Measurements from ENCODE around the gene SNX21.
A peak's percentile ranks its signal among the peaks of the same experiment; 100 is the strongest.
"Not testable (repeated sequence)": the region's sequence is repeated elsewhere in the genome, so short reads cannot be mapped to it uniquely, and the experiment has no call there.

SNX21 gene

DNA sequence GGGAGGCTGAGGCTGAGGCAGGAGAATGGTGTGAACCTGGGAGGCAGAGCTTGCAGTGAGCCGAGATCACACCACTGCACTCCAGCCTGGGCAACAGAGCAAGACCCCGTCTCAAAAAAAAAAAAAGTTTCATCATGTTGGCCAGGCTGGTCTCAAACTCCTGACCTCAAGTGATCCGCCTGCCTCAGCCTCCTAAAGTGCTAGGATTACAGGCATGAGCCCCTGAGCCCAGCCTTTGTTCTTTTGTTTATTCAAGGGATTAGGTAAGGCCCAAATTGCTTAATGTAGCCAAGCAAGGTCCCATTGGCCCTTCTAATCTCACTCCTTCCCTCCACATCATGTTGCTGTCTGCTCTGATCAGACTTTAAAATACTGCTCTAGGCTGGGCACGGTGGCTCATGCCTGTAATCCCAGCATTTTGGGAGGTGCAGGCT, 3.9 kb upstream of the SNX21 start:
- not testable (repeated sequence) for ATAC-seq (replicated peaks); DNase-seq; H3K36me3 Mint-ChIP-seq (ENCODE audit: insufficient read depth); H3K4me3 Mint-ChIP-seq; H3K27ac Mint-ChIP-seq; H3K9me3 Mint-ChIP-seq
- peaks cover 9 to 11% of the 10 kb centered on the region in 2 donors for H3K4me1 Mint-ChIP-seq (ENCODE audit: low read depth in 2 of 2)
- H3K27me3 Mint-ChIP-seq = peaks cover 9 to 11% of the 10 kb centered on the region in 2 donors

- Mint-ChIP-seq H3K4me1 (ENCODE audit: low read depth in 2 of 2) (peaks cover 9 to 11% of the 10 kb centered on the region in 2 donors), H3K4me3 (peak overlapping the region; percentile 75 to 82), H3K27me3 (peaks cover 6% of the 10 kb centered on the region in 2 donors), H3K27ac (peak overlapping the region in 1 of 2 donors; percentile 87), H3K9me3 (no peaks in the 10 kb centered on the region), H3K36me3 (ENCODE audit: insufficient read depth) (no peaks in the 10 kb centered on the region)
- DNase-seq = no peak
- ATAC-seq (replicated peaks) = no peak
These were observed 980 bp upstream of the SNX21 start for GRCh38 chr20:45832619-45833018.

DNA sequence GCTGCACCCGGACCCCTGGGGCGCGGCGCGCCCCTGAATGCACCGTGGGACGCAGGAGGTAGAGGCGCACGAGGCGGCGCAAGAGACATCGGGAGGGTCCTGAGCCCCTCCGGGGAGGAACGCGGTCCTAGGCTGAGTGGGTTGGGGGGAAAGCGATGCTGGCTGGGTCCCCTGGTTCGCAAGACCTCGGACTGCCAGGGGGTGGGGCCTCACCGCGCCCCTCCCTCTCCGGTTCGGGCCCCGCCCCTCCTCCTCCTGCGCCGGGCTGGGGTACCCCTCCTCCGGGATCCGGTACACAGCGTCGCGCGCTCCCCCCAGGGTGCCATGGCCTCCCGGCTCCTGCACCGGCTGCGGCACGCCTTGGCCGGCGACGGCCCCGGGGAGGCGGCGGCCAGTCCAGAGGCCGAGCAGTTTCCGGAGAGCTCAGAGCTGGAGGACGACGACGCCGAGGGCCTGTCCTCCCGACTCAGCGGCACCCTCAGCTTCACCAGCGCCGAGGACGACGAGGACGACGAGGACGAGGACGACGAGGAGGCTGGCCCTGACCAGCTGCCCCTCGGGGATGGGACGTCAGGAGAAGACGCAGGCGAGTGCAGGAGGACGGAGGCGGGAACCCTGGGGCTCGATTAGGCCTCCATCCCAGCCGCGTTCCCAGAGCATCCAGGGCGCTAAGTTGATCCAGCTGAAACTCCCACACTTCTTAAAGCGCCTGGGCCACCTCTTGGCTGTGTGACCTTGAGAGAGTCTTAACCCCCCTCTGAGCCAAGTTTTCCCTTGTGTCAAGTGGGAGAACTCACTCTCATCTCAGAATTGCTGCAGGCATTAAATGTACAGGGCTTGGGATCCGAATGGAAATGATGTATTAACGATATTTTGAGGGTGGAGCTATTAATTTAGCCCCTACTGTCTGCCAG, 541 bp downstream of the SNX21 start:
- H3K27ac Mint-ChIP-seq = no peak overlapping the region

GRCh38 chr20:45834797-45835161, 1.2 kb downstream of the SNX21 start:
- DNase-seq (no peak), ATAC-seq (replicated peaks) (no peak)
- H3K9me3 Mint-ChIP-seq = no peaks in the 10 kb centered on the region
- peaks cover 6% of the 10 kb centered on the region in 2 donors for H3K27me3 Mint-ChIP-seq
- peak overlapping the region; percentile 75 to 82 for H3K4me3 Mint-ChIP-seq
- H3K36me3 Mint-ChIP-seq (ENCODE audit: insufficient read depth) = no peaks in the 10 kb centered on the region
- H3K4me1 Mint-ChIP-seq (ENCODE audit: low read depth in 2 of 2) = peaks cover 9 to 11% of the 10 kb centered on the region in 2 donors
- no peak overlapping the region for H3K27ac Mint-ChIP-seq

More for the DNA sequence above, 541 bp downstream of the SNX21 start:
- DNase-seq (peak in 1 of 3 experiments; percentile 18), ATAC-seq (replicated peaks) (peak; percentile 67)
- peaks cover 9 to 11% of the 10 kb centered on the region in 2 donors for H3K4me1 Mint-ChIP-seq (ENCODE audit: low read depth in 2 of 2)
- H3K4me3 Mint-ChIP-seq = peak overlapping the region; percentile 75 to 82
- H3K27me3 Mint-ChIP-seq = peaks cover 6% of the 10 kb centered on the region in 2 donors
- H3K36me3 Mint-ChIP-seq (ENCODE audit: insufficient read depth) = no peaks in the 10 kb centered on the region
- H3K9me3 Mint-ChIP-seq = no peaks in the 10 kb centered on the region

- H3K9me3 Mint-ChIP-seq = no peaks in the 10 kb centered on the region
- H3K36me3 Mint-ChIP-seq (ENCODE audit: insufficient read depth) = no peaks in the 10 kb centered on the region
- peak overlapping the region in 1 of 2 donors; percentile 75 for H3K4me3 Mint-ChIP-seq
- peak overlapping the region in 1 of 2 donors; percentile 16 for H3K27ac Mint-ChIP-seq
- DNase-seq = no peak
- peaks cover 9 to 11% of the 10 kb centered on the region in 2 donors for H3K4me1 Mint-ChIP-seq (ENCODE audit: low read depth in 2 of 2)
- no peak for ATAC-seq (replicated peaks)
- peaks cover 3 to 5% of the 10 kb centered on the region in 2 donors for H3K27me3 Mint-ChIP-seq
These were observed 1.7 kb downstream of the SNX21 start for GRCh38 chr20:45835329-45835765.

GRCh38 chr20:45835825-45836224, 2.2 kb downstream of the SNX21 start:
- Mint-ChIP-seq H3K9me3 (no peaks in the 10 kb centered on the region), H3K4me1 (ENCODE audit: low read depth in 2 of 2) (peaks cover 9 to 11% of the 10 kb centered on the region in 2 donors), H3K27me3 (no peaks in the 10 kb centered on the region), H3K36me3 (ENCODE audit: insufficient read depth) (no peaks in the 10 kb centered on the region), H3K27ac (peak overlapping the region; percentile 16 to 68), H3K4me3 (peak overlapping the region in 1 of 2 donors; percentile 15)
- ATAC-seq (replicated peaks) (no peak), DNase-seq (no peak)

GRCh38 chr20:45836841-45837240, 3.2 kb downstream of the SNX21 start:
- Mint-ChIP-seq H3K4me3 (no peak overlapping the region), H3K27me3 (no peaks in the 10 kb centered on the region), H3K27ac (peak overlapping the region in 1 of 2 donors; percentile 68), H3K4me1 (ENCODE audit: low read depth in 2 of 2) (peaks cover 9 to 11% of the 10 kb centered on the region in 2 donors), H3K9me3 (no peaks in the 10 kb centered on the region), H3K36me3 (ENCODE audit: insufficient read depth) (no peaks in the 10 kb centered on the region)
- no peak for DNase-seq
- no peak for ATAC-seq (replicated peaks)

DNA sequence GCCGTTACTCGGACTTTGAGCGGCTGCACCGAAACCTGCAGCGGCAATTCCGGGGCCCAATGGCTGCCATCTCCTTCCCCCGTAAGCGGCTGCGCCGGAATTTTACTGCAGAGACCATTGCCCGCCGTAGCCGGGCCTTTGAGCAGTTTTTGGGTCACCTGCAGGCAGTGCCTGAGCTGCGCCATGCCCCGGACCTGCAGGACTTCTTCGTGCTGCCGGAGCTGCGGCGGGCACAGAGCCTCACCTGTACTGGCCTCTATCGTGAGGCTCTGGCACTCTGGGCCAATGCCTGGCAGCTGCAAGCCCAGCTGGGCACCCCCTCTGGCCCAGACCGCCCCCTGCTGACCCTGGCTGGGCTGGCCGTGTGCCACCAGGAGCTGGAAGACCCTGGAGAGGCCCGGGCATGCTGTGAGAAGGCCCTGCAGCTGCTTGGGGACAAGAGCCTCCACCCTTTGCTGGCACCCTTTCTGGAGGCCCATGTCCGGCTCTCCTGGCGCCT, 7.2 kb downstream of the SNX21 start:
- Mint-ChIP-seq H3K27ac (no peak overlapping the region), H3K27me3 (no peaks in the 10 kb centered on the region), H3K9me3 (no peaks in the 10 kb centered on the region), H3K4me3 (no peak overlapping the region), H3K4me1 (ENCODE audit: low read depth in 2 of 2) (peaks cover 6 to 10% of the 10 kb centered on the region in 2 donors), H3K36me3 (ENCODE audit: insufficient read depth) (peaks cover 18% of the 10 kb centered on the region)
- DNase-seq = no peak
- ATAC-seq (replicated peaks) = no peak

- Mint-ChIP-seq H3K27ac (peak overlapping the region in 1 of 2 donors; percentile 56), H3K4me3 (no peak overlapping the region), H3K36me3 (ENCODE audit: insufficient read depth) (peaks cover 21% of the 10 kb centered on the region), H3K27me3 (no peaks in the 10 kb centered on the region), H3K9me3 (no peaks in the 10 kb centered on the region), H3K4me1 (ENCODE audit: low read depth in 2 of 2) (peaks cover 6 to 10% of the 10 kb centered on the region in 2 donors)
- DNase-seq (no peak), ATAC-seq (replicated peaks) (no peak)
These were observed 8.0 kb downstream of the SNX21 start for GRCh38 chr20:45841407-45842129.

GRCh38 chr20:45842169-45842812, 8.7 kb downstream of the SNX21 start:
- H3K27me3 Mint-ChIP-seq = no peaks in the 10 kb centered on the region
- H3K27ac Mint-ChIP-seq = peak overlapping the region; percentile 15 to 56
- peaks cover 24% of the 10 kb centered on the region for H3K36me3 Mint-ChIP-seq (ENCODE audit: insufficient read depth)
- no peak overlapping the region for H3K4me3 Mint-ChIP-seq
- ATAC-seq (replicated peaks) = no peak
- no peaks in the 10 kb centered on the region for H3K9me3 Mint-ChIP-seq
- DNase-seq = no peak
- H3K4me1 Mint-ChIP-seq (ENCODE audit: low read depth in 2 of 2) = peaks cover 6 to 10% of the 10 kb centered on the region in 2 donors

GRCh38 chr20:45843506-45843905, 9.9 kb downstream of the SNX21 start:
- ATAC-seq (replicated peaks) (no peak), DNase-seq (no peak)
- H3K27me3 Mint-ChIP-seq = no peaks in the 10 kb centered on the region
- no peak overlapping the region for H3K4me3 Mint-ChIP-seq
- no peaks in the 10 kb centered on the region for H3K9me3 Mint-ChIP-seq
- H3K4me1 Mint-ChIP-seq (ENCODE audit: low read depth in 2 of 2) = peaks cover 6 to 10% of the 10 kb centered on the region in 2 donors
- peak overlapping the region in 1 of 2 donors; percentile 26 for H3K27ac Mint-ChIP-seq
- peaks cover 31% of the 10 kb centered on the region for H3K36me3 Mint-ChIP-seq (ENCODE audit: insufficient read depth)

DNA sequence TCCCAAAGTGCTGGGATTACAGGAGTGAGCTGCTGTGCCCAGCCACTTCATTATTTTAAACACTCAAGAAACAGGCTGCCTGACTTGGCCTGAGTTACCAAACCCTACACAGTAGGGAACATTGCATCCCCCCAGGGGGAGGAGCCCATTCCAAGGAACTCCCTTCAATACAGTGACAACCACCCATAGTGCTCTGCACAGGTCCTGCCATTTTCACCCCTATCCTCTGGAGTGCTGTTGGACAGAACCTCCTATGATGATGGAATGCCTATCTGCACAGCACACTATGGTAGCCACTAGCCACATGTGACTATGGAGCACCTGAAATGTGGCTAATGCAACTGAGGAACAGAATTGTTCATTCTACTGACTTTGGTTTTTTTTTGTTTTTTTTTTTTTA, 11.9 kb downstream of the SNX21 start:
- Mint-ChIP-seq H3K27me3 (no peaks in the 10 kb centered on the region), H3K9me3 (no peaks in the 10 kb centered on the region), H3K4me3 (no peak overlapping the region), H3K36me3 (ENCODE audit: insufficient read depth) (peaks cover 34% of the 10 kb centered on the region), H3K4me1 (ENCODE audit: low read depth in 2 of 2) (peaks cover 6 to 10% of the 10 kb centered on the region in 2 donors), H3K27ac (no peak overlapping the region)
- no peak for DNase-seq
- ATAC-seq (replicated peaks) = no peak

- peaks cover under 1 to 4% of the 10 kb centered on the region in 2 donors for H3K4me1 Mint-ChIP-seq (ENCODE audit: low read depth in 2 of 2)
- H3K4me3 Mint-ChIP-seq = no peak overlapping the region
- ATAC-seq (replicated peaks) = no peak
- H3K9me3 Mint-ChIP-seq = no peaks in the 10 kb centered on the region
- DNase-seq = no peak
- H3K27ac Mint-ChIP-seq = no peak overlapping the region
- no peaks in the 10 kb centered on the region for H3K27me3 Mint-ChIP-seq
- peaks cover 51% of the 10 kb centered on the region for H3K36me3 Mint-ChIP-seq (ENCODE audit: insufficient read depth)
These were observed 14.8 kb downstream of the SNX21 start for GRCh38 chr20:45848421-45848820.
